ENCODE data around the gene AP2A2. TPM values are rescaled to one million over a fixed set of nuclear protein-coding genes. Genes with fewer than 3 reads are reported as not detected.

The AP2A2 gene
- total RNA-seq, 1 experiment from 2014 or later = 92.9 TPM

DNA sequence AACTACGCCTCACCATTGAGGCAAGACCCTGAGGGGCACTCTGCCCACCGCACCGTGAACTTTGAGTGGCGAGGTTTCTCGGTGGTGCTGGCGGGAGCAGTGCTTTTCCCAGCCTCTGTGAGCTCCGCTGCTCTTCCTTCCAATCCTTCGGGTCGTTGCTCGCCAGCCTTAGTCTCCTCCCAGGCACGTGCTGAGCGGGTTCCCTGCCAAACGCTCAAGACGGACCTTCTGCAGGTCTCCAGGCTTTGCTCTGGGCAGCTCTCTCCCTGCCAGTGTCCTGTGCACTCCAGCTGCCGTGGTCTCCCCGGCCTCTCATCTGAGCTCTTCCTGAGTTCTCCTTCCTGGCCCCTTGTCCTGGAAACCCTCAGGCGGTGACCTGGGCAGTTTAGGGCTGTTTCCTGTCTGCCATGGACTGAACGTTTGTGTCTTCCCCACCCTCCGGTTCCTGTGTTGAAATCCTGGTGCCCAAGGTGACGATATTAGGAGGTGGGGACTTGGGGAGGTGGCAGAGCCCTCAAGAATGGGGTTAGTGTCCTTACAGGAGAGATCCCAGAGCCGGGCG, 122.0 kb downstream of the AP2A2 start:
- Mint-ChIP-seq H3K4me3 (ENCODE audit: low read depth, unreplicated experiment) (no peak overlapping the region), H3K9me3 (ENCODE audit: low read depth, unreplicated experiment) (peaks cover 4% of the 10 kb centered on the region), H3K27me3 (ENCODE audit: unreplicated experiment) (peaks cover 52% of the 10 kb centered on the region), H3K27ac (ENCODE audit: unreplicated experiment) (no peak overlapping the region), H3K36me3 (ENCODE audit: insufficient read depth, unreplicated experiment) (peaks cover 7% of the 10 kb centered on the region), H3K4me1 (ENCODE audit: low read depth, unreplicated experiment) (no peaks in the 10 kb centered on the region)
- no TSS peak for BruUV-seq (replicated peaks)
- TF ChIP-seq, protein P1, sequence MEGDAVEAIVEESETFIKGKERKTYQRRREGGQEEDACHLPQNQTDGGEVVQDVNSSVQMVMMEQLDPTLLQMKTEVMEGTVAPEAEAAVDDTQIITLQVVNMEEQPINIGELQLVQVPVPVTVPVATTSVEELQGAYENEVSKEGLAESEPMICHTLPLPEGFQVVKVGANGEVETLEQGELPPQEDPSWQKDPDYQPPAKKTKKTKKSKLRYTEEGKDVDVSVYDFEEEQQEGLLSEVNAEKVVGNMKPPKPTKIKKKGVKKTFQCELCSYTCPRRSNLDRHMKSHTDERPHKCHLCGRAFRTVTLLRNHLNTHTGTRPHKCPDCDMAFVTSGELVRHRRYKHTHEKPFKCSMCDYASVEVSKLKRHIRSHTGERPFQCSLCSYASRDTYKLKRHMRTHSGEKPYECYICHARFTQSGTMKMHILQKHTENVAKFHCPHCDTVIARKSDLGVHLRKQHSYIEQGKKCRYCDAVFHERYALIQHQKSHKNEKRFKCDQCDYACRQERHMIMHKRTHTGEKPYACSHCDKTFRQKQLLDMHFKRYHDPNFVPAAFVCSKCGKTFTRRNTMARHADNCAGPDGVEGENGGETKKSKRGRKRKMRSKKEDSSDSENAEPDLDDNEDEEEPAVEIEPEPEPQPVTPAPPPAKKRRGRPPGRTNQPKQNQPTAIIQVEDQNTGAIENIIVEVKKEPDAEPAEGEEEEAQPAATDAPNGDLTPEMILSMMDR (IDR thresholded peaks at IDR 0.05; ENCODE audit: unreplicated experiment) = no peak
- intact Hi-C loops (cut with micrococcal nuclease; ENCODE audit: unreplicated experiment) = loop anchor here (10.0 kb wide), 1 partner anchor 123 kb away; the partner anchor contains the start of gene AP2A2
- DNase-seq = no peak
- CTCF ChIA-PET = no interaction called here

DNA sequence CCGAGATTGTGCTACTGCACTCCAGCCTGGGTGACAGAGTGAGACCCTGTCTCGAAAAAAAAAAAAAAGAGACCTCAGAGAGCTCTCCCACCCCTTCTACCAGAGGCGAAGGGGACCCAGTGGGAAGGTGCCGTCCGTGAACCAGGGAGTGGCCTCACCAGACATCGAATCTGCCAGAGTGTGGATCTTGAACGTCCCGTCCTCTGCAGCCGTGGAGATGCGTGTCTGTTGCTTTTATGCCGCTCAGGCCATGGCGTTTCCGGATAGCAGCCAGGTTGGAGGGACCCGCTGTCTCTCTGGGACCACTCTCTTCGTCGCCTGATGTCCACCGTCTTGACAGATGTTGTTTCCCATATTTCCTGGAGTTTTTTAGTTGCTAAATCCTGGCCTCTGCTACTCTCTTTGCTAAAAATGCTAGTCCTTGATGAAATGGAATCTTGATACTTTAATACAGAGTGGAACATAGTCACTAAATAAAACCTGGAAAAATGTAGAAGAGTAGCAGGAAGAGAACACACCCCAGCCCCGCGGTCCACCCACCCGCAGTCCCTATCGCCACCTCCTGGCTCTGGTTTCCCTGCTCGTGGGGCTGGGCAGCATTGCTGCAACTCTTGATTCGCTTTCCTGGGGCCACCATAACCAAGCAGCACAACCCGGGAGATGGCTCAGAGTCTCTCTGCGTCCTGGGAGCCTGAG, 122.9 kb downstream of the AP2A2 start:
- TF ChIP-seq, protein P1 (IDR thresholded peaks at IDR 0.05; ENCODE audit: unreplicated experiment) = no peak
- CTCF ChIA-PET = no interaction called here
- no peaks in the 10 kb centered on the region for H3K4me1 Mint-ChIP-seq (ENCODE audit: low read depth, unreplicated experiment)
- peaks cover 4% of the 10 kb centered on the region for H3K9me3 Mint-ChIP-seq (ENCODE audit: low read depth, unreplicated experiment)
- H3K27ac Mint-ChIP-seq (ENCODE audit: unreplicated experiment) = no peak overlapping the region
- intact Hi-C loops (cut with micrococcal nuclease; ENCODE audit: unreplicated experiment) = loop anchor here (10.0 kb wide), 1 partner anchor 124 kb away; the partner anchor contains the start of gene AP2A2
- no TSS peak for BruUV-seq (replicated peaks)
- peaks cover 51% of the 10 kb centered on the region for H3K27me3 Mint-ChIP-seq (ENCODE audit: unreplicated experiment)
- DNase-seq = no peak
- no peak overlapping the region for H3K4me3 Mint-ChIP-seq (ENCODE audit: low read depth, unreplicated experiment)
- peaks cover 7% of the 10 kb centered on the region for H3K36me3 Mint-ChIP-seq (ENCODE audit: insufficient read depth, unreplicated experiment)

DNA sequence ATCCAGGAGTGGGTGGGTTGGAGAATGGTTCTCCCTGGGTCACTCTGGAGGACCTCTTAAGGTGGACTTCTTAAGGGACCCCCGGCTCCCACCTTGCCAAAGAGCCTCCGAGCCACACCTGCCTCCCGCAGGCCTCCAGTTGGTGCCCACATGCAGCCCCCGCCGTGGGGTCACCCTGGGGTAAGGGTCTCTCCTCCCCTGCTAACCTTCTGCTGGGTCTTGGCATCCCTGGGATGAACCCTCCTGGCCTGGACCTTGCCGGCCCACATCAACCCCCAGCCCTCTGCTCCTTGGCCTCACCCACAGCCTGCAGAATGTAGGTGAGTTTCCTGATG, 123.4 kb downstream of the AP2A2 start:
- Mint-ChIP-seq H3K36me3 (ENCODE audit: insufficient read depth, unreplicated experiment) (peaks cover 7% of the 10 kb centered on the region), H3K27me3 (ENCODE audit: unreplicated experiment) (peaks cover 46% of the 10 kb centered on the region), H3K4me3 (ENCODE audit: low read depth, unreplicated experiment) (no peak overlapping the region), H3K27ac (ENCODE audit: unreplicated experiment) (no peak overlapping the region), H3K9me3 (ENCODE audit: low read depth, unreplicated experiment) (peaks cover 4% of the 10 kb centered on the region), H3K4me1 (ENCODE audit: low read depth, unreplicated experiment) (peaks cover 3% of the 10 kb centered on the region)
- CTCF ChIA-PET = no interaction called here
- intact Hi-C loops (cut with micrococcal nuclease; ENCODE audit: unreplicated experiment) = loop anchor here (10.0 kb wide), 1 partner anchor 124 kb away; the partner anchor contains the start of gene AP2A2
- BruUV-seq (replicated peaks) = no TSS peak
- TF ChIP-seq, protein P1 (IDR thresholded peaks at IDR 0.05; ENCODE audit: unreplicated experiment) = no peak
- no peak for DNase-seq

- CTCF ChIA-PET = no interaction called here
- no peak overlapping the region for H3K27ac Mint-ChIP-seq (ENCODE audit: unreplicated experiment)
- peaks cover 4% of the 10 kb centered on the region for H3K9me3 Mint-ChIP-seq (ENCODE audit: low read depth, unreplicated experiment)
- peaks cover 42% of the 10 kb centered on the region for H3K27me3 Mint-ChIP-seq (ENCODE audit: unreplicated experiment)
- intact Hi-C loops (cut with micrococcal nuclease; ENCODE audit: unreplicated experiment) = loop anchor here (10.0 kb wide), 1 partner anchor 125 kb away; the partner anchor contains the start of gene AP2A2
- peaks cover 7% of the 10 kb centered on the region for H3K36me3 Mint-ChIP-seq (ENCODE audit: insufficient read depth, unreplicated experiment)
- H3K4me3 Mint-ChIP-seq (ENCODE audit: low read depth, unreplicated experiment) = no peak overlapping the region
- no TSS peak for BruUV-seq (replicated peaks)
- TF ChIP-seq, protein P1 (IDR thresholded peaks at IDR 0.05; ENCODE audit: unreplicated experiment) = no peak
- DNase-seq = no peak
- H3K4me1 Mint-ChIP-seq (ENCODE audit: low read depth, unreplicated experiment) = peaks cover 8% of the 10 kb centered on the region
These were observed 123.8 kb downstream of the AP2A2 start for GRCh38 chr11:1049431-1049891.
